DND-41 (cell line): ENCODE results near the gene IGFBP6.

Experiments used
- ATAC-seq: fragments of 200-7000 bp; cut with Tn5 transposase; 3 replicates; pipeline ENCODE4 v1.9.1; 2021; ENCODE audit warnings: low read depth; ENCODE audit not compliant: insufficient read depth
- DNase-seq: peaks from one replicate; pipeline ENCODE4 v3.0.0-alpha.2; 2020
- H2AFZ ChIP-seq: 2 replicates; pipeline ENCODE4 v1.6.0; 2012; ENCODE audit warnings: low read depth, low read length
- H3K27ac ChIP-seq: 2 replicates; pipeline ENCODE4 v1.5.1; 2012; ENCODE audit warnings: low read length, inconsistent platforms
- H3K27me3 ChIP-seq: fragments of 200-600 bp; sonication (generic); 2 replicates; pipeline ENCODE4 v1.6.0; 2012; ENCODE audit warnings: low read length, mild to moderate bottlenecking, inconsistent platforms; ENCODE audit not compliant: insufficient read depth, poor library complexity
- H3K36me3 ChIP-seq: 2 replicates; pipeline ENCODE4 v1.5.1; 2012; ENCODE audit warnings: low read length, inconsistent platforms; ENCODE audit not compliant: insufficient read depth
- H3K4me1 ChIP-seq: 2 replicates; pipeline ENCODE4 v1.5.1; 2012; ENCODE audit warnings: mild to moderate bottlenecking, low read length; ENCODE audit not compliant: insufficient read depth
- H3K4me2 ChIP-seq: 2 replicates; pipeline ENCODE4 v1.6.0; 2012; ENCODE audit warnings: mild to moderate bottlenecking, moderate library complexity, low read length, inconsistent platforms; ENCODE audit not compliant: insufficient read depth
- H3K4me3 ChIP-seq, 2 experiments: fragments of 200-600 bp in 1 of 2; shearing (Covaris generic) in 1 of 2; 2 replicates each; pipeline ENCODE4 v1.5.1; 2012 to 2016; ENCODE audit warnings: inconsistent platforms in 2 of 2, low read length in 2 of 2, mild to moderate bottlenecking in 2 of 2, low read depth in 1 of 2, moderate library complexity in 1 of 2
- H3K79me2 ChIP-seq: 2 replicates; pipeline ENCODE4 v1.6.0; 2012; ENCODE audit warnings: low read length, inconsistent platforms; ENCODE audit not compliant: insufficient read depth
- H3K9ac ChIP-seq: 2 replicates; pipeline ENCODE4 v1.6.0; 2012; ENCODE audit warnings: low read depth, mild to moderate bottlenecking, inconsistent platforms, low read length, moderate library complexity
- H3K9me3 ChIP-seq: 2 replicates; pipeline ENCODE4 v1.5.1; 2012; ENCODE audit warnings: low read length, moderate library complexity, mild to moderate bottlenecking, inconsistent platforms; ENCODE audit not compliant: insufficient read depth, severe bottlenecking
- H4K20me1 ChIP-seq: 2 replicates; pipeline ENCODE4 v1.6.0; 2012; ENCODE audit warnings: low read length; ENCODE audit not compliant: insufficient read depth
- CTCF ChIP-seq: IDR thresholded peaks from 2 replicates; pipeline ENCODE4 v1.5.1; 2012; ENCODE audit warnings: borderline replicate concordance, low read length, moderate library complexity, mild to moderate bottlenecking; ENCODE audit not compliant: poor library complexity, severe bottlenecking; ENCODE audit errors: extremely low read depth
- EZH2 ChIP-seq: IDR thresholded peaks from 3 replicates; pipeline ENCODE4 v1.6.1; 2012; ENCODE audit warnings: borderline replicate concordance, low read depth, mild to moderate bottlenecking, moderate library complexity, low read length, inconsistent platforms; ENCODE audit not compliant: severe bottlenecking

The IGFBP6 gene

GRCh38 chr12:53127169-53127568, 29.7 kb downstream of the IGFBP6 start:
- H3K4me2 ChIP-seq = no peak overlapping the region
- no peaks in the 10 kb centered on the region for H3K4me1 ChIP-seq
- H3K9ac ChIP-seq = no peak overlapping the region
- TF ChIP-seq CTCF (no peak), EZH2 (no peak)
- H3K9me3 ChIP-seq = no peaks in the 10 kb centered on the region
- H3K27ac ChIP-seq = no peak overlapping the region
- DNase-seq (no peak), ATAC-seq (no peak)
- H3K79me2 ChIP-seq = no peaks in the 10 kb centered on the region
- H3K36me3 ChIP-seq = no peaks in the 10 kb centered on the region
- no peak overlapping the region for H2AFZ ChIP-seq
- no peaks in the 10 kb centered on the region for H4K20me1 ChIP-seq
- peaks cover 12% of the 10 kb centered on the region for H3K27me3 ChIP-seq
- no peak overlapping the region for H3K4me3 ChIP-seq

GRCh38 chr12:53128780-53129569, 31.5 kb downstream of the IGFBP6 start:
- DNase-seq = no peak
- Histone ChIP-seq H3K27me3 (peaks cover 12% of the 10 kb centered on the region), H3K4me2 (no peak overlapping the region), H3K4me3 (no peak overlapping the region), H3K79me2 (no peaks in the 10 kb centered on the region), H3K27ac (no peak overlapping the region), H3K9ac (no peak overlapping the region), H3K9me3 (no peaks in the 10 kb centered on the region), H3K4me1 (no peaks in the 10 kb centered on the region), H3K36me3 (no peaks in the 10 kb centered on the region), H2AFZ (no peak overlapping the region), H4K20me1 (no peaks in the 10 kb centered on the region)
- TF ChIP-seq EZH2 (no peak), CTCF (no peak)
- no peak for ATAC-seq

- Histone ChIP-seq H3K79me2 (no peaks in the 10 kb centered on the region), H3K9ac (no peak overlapping the region), H3K4me2 (no peak overlapping the region), H2AFZ (no peak overlapping the region), H3K27me3 (peaks cover 12% of the 10 kb centered on the region), H4K20me1 (no peaks in the 10 kb centered on the region), H3K4me3 (no peak overlapping the region), H3K4me1 (no peaks in the 10 kb centered on the region), H3K9me3 (peaks cover 1% of the 10 kb centered on the region), H3K27ac (no peak overlapping the region), H3K36me3 (no peaks in the 10 kb centered on the region)
- TF ChIP-seq CTCF = no peak
- no peak for TF ChIP-seq EZH2
- ATAC-seq = no peak
- DNase-seq = no peak
Observed at GRCh38 chr12:53131844-53132243, 34.4 kb downstream of the IGFBP6 start.
